GM10248 (cell line): Measurements from ENCODE around the gene FBLN1.

Source experiments
- CTCF ChIA-PET: fragments of 300-600 bp; sonication (Branson Sonifier 250); formaldehyde crosslinking; extraction: SDS; loops from one replicate; lab custom pipeline; 2021; ENCODE audit warnings: antibody characterized with exemption; lab: Yijun Ruan, JAX
- POLR2A ChIA-PET: fragments of 350-650 bp; sonication (Branson Sonifier 250); formaldehyde crosslinking; extraction: SDS; loops from one replicate; lab custom pipeline; 2020; ENCODE audit warnings: antibody characterized with exemption; lab: Yijun Ruan, JAX
- DNase-seq: peaks from one replicate; pipeline ENCODE4 v3.0.0; 2012; ENCODE audit errors: extremely low spot score
- CTCF ChIP-seq: IDR thresholded peaks from 2 replicates; pipeline ENCODE4 v1.5.1; 2012; ENCODE audit warnings: mild to moderate bottlenecking, low read depth; ENCODE audit errors: extremely low read depth, missing control alignments, control extremely low read depth

The FBLN1 gene

GRCh38 chr22:45469281-45470073 lies 33.2 kb upstream of the FBLN1 start:
- ChIA-PET POLR2A (no interaction called here), CTCF (interaction anchor here (1.2 to 1.5 kb wide), 2 partner anchors 22 to 25 kb away, joined by 3 read pairs; no protein-coding TSS in a partner anchor)
- no peak for TF ChIP-seq CTCF
- DNase-seq, result no peak

- TF ChIP-seq CTCF, result no peak
- ChIA-PET POLR2A (no interaction called here), CTCF (interaction anchor here (1.1 to 1.5 kb wide), 4 partner anchors 9 to 106 kb away, joined by 3 read pairs; no protein-coding TSS in a partner anchor)
- DNase-seq, result no peak
Measured at GRCh38 chr22:45470871-45471270, 31.8 kb upstream of the FBLN1 start.

- POLR2A ChIA-PET, result no interaction called here
- no peak for DNase-seq
- TF ChIP-seq CTCF, result no peak
- CTCF ChIA-PET, result no interaction called here
Measured at GRCh38 chr22:45472426-45472825, 30.3 kb upstream of the FBLN1 start.

- no peak for TF ChIP-seq CTCF
- ChIA-PET POLR2A (no interaction called here), CTCF (no interaction called here)
- DNase-seq, result no peak
Measured at GRCh38 chr22:45473626-45474237, 29.0 kb upstream of the FBLN1 start.

- DNase-seq, result no peak
- TF ChIP-seq CTCF, result no peak
- CTCF ChIA-PET, result no interaction called here
- POLR2A ChIA-PET, result no interaction called here
Measured at GRCh38 chr22:45475063-45475747, 27.5 kb upstream of the FBLN1 start.

- DNase-seq, result no peak
- TF ChIP-seq CTCF, result no peak
- CTCF ChIA-PET, result no interaction called here
- POLR2A ChIA-PET, result no interaction called here
Measured at GRCh38 chr22:45475851-45476514, 26.7 kb upstream of the FBLN1 start.
